Endothelial cell of umbilical vein (primary cell): ENCODE measurements around the gene RNF148. TPM values are rescaled to one million over a fixed set of nuclear protein-coding genes. Genes with fewer than 3 reads are reported as not detected.

Experiments
- BruUV-seq: library from RNA; stranded (reverse); fragments of 400-500 nt; replicated peaks from 2 replicates; lab custom pipeline; 2021; lab: Mats Ljungman, UMichigan
- CTCF ChIA-PET: fragments of 300-600, 350-600 bp; sonication (Branson Sonifier 250); formaldehyde crosslinking; loops from one replicate; lab custom pipeline; 2021; ENCODE audit warnings: antibody characterized with exemption, inconsistent platforms; lab: Charles Lee
- POLR2A ChIA-PET: fragments of 300-600, 350-600 bp; sonication (Branson Sonifier 250); formaldehyde crosslinking; loops from one replicate; lab custom pipeline; 2021; ENCODE audit warnings: antibody characterized with exemption, inconsistent platforms; lab: Charles Lee
- DNase-seq: peaks from one replicate; pipeline ENCODE4 v3.0.0-alpha.2; 2011; ENCODE audit warnings: low read depth, low spot score
- FAIRE-seq: peaks from 2 replicates; lab custom pipeline; 2011; peaks lifted over from hg19 to GRCh38; lab: Jason Lieb, UNC
- H2AFZ ChIP-seq: 2 replicates; pipeline ENCODE4 v1.6.0; 2012; ENCODE audit warnings: low read depth, low read length, control low read depth, inconsistent platforms
- H3K27ac ChIP-seq: 2 replicates; pipeline ENCODE4 v1.5.1; 2011; ENCODE audit warnings: low read depth, mild to moderate bottlenecking, control low read depth, low read length, moderate library complexity; ENCODE audit not compliant: insufficient read depth
- H3K27me3 ChIP-seq, 2 experiments: 2 replicates each; pipeline versions ENCODE4 v1.6.0 to v1.6.1; 2011; ENCODE audit warnings: low read length in 2 of 2, mixed read lengths in 1 of 2; ENCODE audit not compliant: control insufficient read depth in 2 of 2, insufficient read depth in 2 of 2
- H3K36me3 ChIP-seq, 2 experiments: 2 replicates in 1 of 2; 3 replicates in 1 of 2; pipeline ENCODE4 v1.5.1; 2011; ENCODE audit warnings: low read length in 2 of 2, mild to moderate bottlenecking in 1 of 2, moderate library complexity in 1 of 2; ENCODE audit not compliant: control insufficient read depth in 2 of 2, insufficient read depth in 2 of 2; ENCODE audit errors: extremely low read depth in 1 of 2
- H3K4me1 ChIP-seq: 3 replicates; pipeline ENCODE4 v1.5.1; 2011; ENCODE audit warnings: mild to moderate bottlenecking, low read length; ENCODE audit not compliant: control insufficient read depth, insufficient read depth; ENCODE audit errors: extremely low read depth
- H3K4me2 ChIP-seq: 2 replicates; pipeline ENCODE4 v1.6.1; 2011; ENCODE audit warnings: low read length, control low read depth, mixed read lengths; ENCODE audit not compliant: insufficient read depth
- H3K4me3 ChIP-seq, 3 experiments: fragments of 200-600 bp in 1 of 3; sonication (generic), shearing (Covaris generic) in 1 of 3; replicated peaks in 1 of 3; 2 replicates each; pipeline ENCODE4 v1.5.1; 2011 to 2016; ENCODE audit warnings: control low read depth in 3 of 3, low read length in 3 of 3, mild to moderate bottlenecking in 2 of 3, inconsistent platforms in 1 of 3, low read depth in 1 of 3, moderate library complexity in 1 of 3; ENCODE audit not compliant: insufficient read depth in 1 of 3
- H3K79me2 ChIP-seq: 2 replicates; pipeline ENCODE4 v1.6.0; 2012; ENCODE audit warnings: low read length, inconsistent platforms; ENCODE audit not compliant: control insufficient read depth, insufficient read depth
- H3K9ac ChIP-seq: replicated peaks from 2 replicates; pipeline ENCODE3; 2011; ENCODE audit warnings: low read length, control low read depth; ENCODE audit not compliant: insufficient read depth; ENCODE audit errors: extremely low read depth
- H3K9me1 ChIP-seq: replicated peaks from 3 replicates; pipeline ENCODE4 v1.6.0; 2011; ENCODE audit warnings: mild to moderate bottlenecking, low read length; ENCODE audit not compliant: control insufficient read depth, insufficient read depth; ENCODE audit errors: extremely low read depth
- H3K9me3 ChIP-seq: replicated peaks from 2 replicates; pipeline ENCODE4 v1.5.1; 2012; ENCODE audit warnings: low read length, inconsistent platforms; ENCODE audit not compliant: control insufficient read depth, insufficient read depth
- H4K20me1 ChIP-seq: replicated peaks from 2 replicates; pipeline ENCODE3; 2011; ENCODE audit warnings: mild to moderate bottlenecking, low read length; ENCODE audit not compliant: control insufficient read depth, insufficient read depth; ENCODE audit errors: extremely low read depth
- EZH2 ChIP-seq: IDR thresholded peaks from 2 replicates; pipeline ENCODE4 v1.6.1; 2012; ENCODE audit warnings: borderline replicate concordance, low read depth, mild to moderate bottlenecking, moderate library complexity, low read length, inconsistent platforms; ENCODE audit not compliant: severe bottlenecking
- FOS ChIP-seq: IDR thresholded peaks from 2 replicates; pipeline ENCODE4 v1.6.1; 2011; ENCODE audit warnings: mild to moderate bottlenecking, low read length, moderate library complexity, borderline replicate concordance; ENCODE audit not compliant: insufficient read depth
- MYC ChIP-seq: IDR thresholded peaks from one replicate; pipeline ENCODE4 v1.6.1; 2011; ENCODE audit warnings: mild to moderate bottlenecking, low read depth, low read length
- POLR2A ChIP-seq: IDR thresholded peaks from 2 replicates; pipeline ENCODE4 v1.6.1; 2012; ENCODE audit warnings: low read depth, mild to moderate bottlenecking, control low read depth, low read length
- dilution Hi-C: fragments of 300-500 bp; cut with MboI; formaldehyde crosslinking; loops from one replicate; pipeline ENCODE4 v1.15.0; 2019; ENCODE audit warnings: low sequenced_read_pairs; ENCODE audit not compliant: extremely low pct_ligation_motif_present
- intact Hi-C: fragments of 100-400 bp; cut with micrococcal nuclease; formaldehyde crosslinking; loops from one replicate; pipeline ENCODE4 v1.10.0; 2022
- polyA plus RNA-seq, 4 experiments: library from polyadenylated mRNA; depleted of rRNA in 3 of 4; stranded (reverse) in 3 of 4; unstranded in 1 of 4; fragments of >200 nt; gene quantifications; 2 replicates each; pipeline versions ENCODE4 v1.2.1 to v1.2.3, GENCODE V29; 2011 to 2012; ENCODE audit warnings: missing spikeins in 1 of 4
- total RNA-seq: library from RNA; stranded (reverse); gene quantifications from 2 replicates; pipeline ENCODE4 v1.2.3, GENCODE V29; 2021

RNF148 gene
- total and polyA plus RNA-seq, 2 donors (not counting 3 experiments of a cell fraction or from before 2014, with no cell fraction given): 0.12 to 0.95 TPM

DNA sequence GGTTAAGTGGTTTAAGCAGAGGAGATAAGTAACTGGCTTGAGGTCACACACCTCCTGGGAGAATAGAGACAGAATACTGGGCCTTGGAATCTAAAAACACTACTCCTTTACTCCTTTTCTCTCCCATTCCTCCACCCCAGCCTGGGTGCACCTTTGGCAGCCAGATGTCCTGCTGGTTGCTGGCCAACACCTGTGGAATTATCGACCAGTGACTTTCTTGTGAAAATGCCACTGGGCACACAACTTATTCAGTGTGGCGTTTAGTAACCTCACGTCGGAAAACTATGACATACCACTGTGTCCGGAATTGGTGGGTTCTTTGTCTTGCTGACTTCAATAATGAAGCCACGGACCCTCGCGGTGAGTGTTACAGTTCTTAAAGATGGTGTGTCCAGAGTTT lies 30.2 kb downstream of the RNF148 start:
- no peak overlapping the region for H3K27ac ChIP-seq
- TF ChIP-seq EZH2 (no peak), MYC (no peak), FOS (no peak), POLR2A (no peak)
- FAIRE-seq: no peak
- H3K79me2 ChIP-seq: no peaks in the 10 kb centered on the region
- peaks cover 4% of the 10 kb centered on the region for H3K4me1 ChIP-seq
- no peak overlapping the region for H2AFZ ChIP-seq
- no TSS peak for BruUV-seq
- CTCF ChIA-PET: interaction anchor here (0.8 kb wide), 1 partner anchor 9 kb away, joined by 3 read pairs; no protein-coding TSS in a partner anchor
- intact Hi-C loops: no loop called here
- no peaks in the 10 kb centered on the region for H3K36me3 ChIP-seq
- H3K9ac ChIP-seq: no peak overlapping the region
- H4K20me1 ChIP-seq: no peaks in the 10 kb centered on the region
- H3K9me3 ChIP-seq: no peaks in the 10 kb centered on the region
- POLR2A ChIA-PET: interaction anchor here (0.6 kb wide), 1 partner anchor 172 kb away, joined by 5 read pairs; no protein-coding TSS in a partner anchor
- dilution Hi-C loops: no loop called here
- no peak for DNase-seq
- H3K9me1 ChIP-seq: no peaks in the 10 kb centered on the region
- H3K4me2 ChIP-seq: no peak overlapping the region
- no peak overlapping the region for H3K4me3 ChIP-seq
- no peaks in the 10 kb centered on the region for H3K27me3 ChIP-seq

DNA sequence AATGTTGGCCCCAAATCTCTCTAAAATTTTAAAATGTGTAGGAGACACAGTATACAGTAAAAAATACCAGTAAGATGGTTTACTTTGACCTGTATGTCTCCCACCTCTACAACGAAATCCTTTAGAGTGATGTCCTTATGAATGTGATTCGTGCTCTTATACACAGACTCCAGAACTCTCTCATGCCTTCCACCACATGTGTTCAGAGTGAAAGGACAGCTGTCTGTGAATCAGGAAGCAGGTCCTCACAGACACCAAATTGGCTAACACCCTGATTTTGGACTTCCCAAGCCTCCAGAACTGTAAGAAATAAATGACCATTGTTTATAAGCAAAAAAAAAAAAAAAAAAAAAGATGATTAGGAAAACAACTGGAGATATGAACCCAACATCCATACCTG lies 39.0 kb downstream of the RNF148 start:
- Histone ChIP-seq H3K36me3 (no peaks in the 10 kb centered on the region), H3K9me3 (no peaks in the 10 kb centered on the region), H3K4me1 (no peaks in the 10 kb centered on the region), H3K9ac (no peak overlapping the region), H3K9me1 (no peaks in the 10 kb centered on the region), H3K27me3 (no peaks in the 10 kb centered on the region), H4K20me1 (no peaks in the 10 kb centered on the region), H2AFZ (no peak overlapping the region), H3K27ac (no peak overlapping the region), H3K4me2 (no peak overlapping the region), H3K4me3 (no peak overlapping the region), H3K79me2 (no peaks in the 10 kb centered on the region)
- dilution Hi-C loops (no loop called here), intact Hi-C loops (no loop called here)
- DNase-seq (no peak), FAIRE-seq (no peak)
- POLR2A ChIA-PET: no interaction called here
- BruUV-seq: no TSS peak
- CTCF ChIA-PET: interaction anchor here (0.6 to 1.1 kb wide), 3 partner anchors 10 to 754 kb away, joined by 3 to 6 read pairs (median 3); no protein-coding TSS in a partner anchor
- no peak for TF ChIP-seq EZH2
